ENCODE measurements around the gene CC2D2B. TPM values are rescaled to one million over a fixed set of nuclear protein-coding genes. Genes with fewer than 3 reads are reported as not detected.
A peak's percentile ranks its signal among the peaks of the same experiment; 100 is the strongest.

CC2D2B gene
- total and polyA plus RNA-seq, 2 donors from 2014 or later = 0.80 to 2.5 TPM

Small RNA genes within 50 kb of the gene (microRNA-seq; reads per million reads assigned to microRNA genes)
- 7.8 reads per million, percentile 15 among the genes with 10 or more reads in this experiment for gene MIR3157

Other genes with a start within 250 kb of the CC2D2B start
- 46.3 TPM for gene TCTN3, start 214.0 kb upstream of the CC2D2B start, total RNA-seq
- gene TCTN3, start 214.0 kb upstream of the CC2D2B start, polyA plus RNA-seq (ENCODE audit: insufficient read depth, low read depth, low replicate concordance) = 40.3 TPM
- 36.6 TPM for gene ENTPD1, start 151.8 kb upstream of the CC2D2B start, total RNA-seq
- 5.2 TPM for gene ENTPD1, start 151.8 kb upstream of the CC2D2B start, polyA plus RNA-seq (ENCODE audit: insufficient read depth, low read depth, low replicate concordance)
- 6.2 TPM for gene CCNJ, start 135.6 kb downstream of the CC2D2B start, total RNA-seq
- gene CCNJ, start 135.6 kb downstream of the CC2D2B start, polyA plus RNA-seq (ENCODE audit: insufficient read depth, low read depth, low replicate concordance) = 1.8 TPM
- 29.4 TPM for gene ZNF518A, start 222.3 kb downstream of the CC2D2B start, total RNA-seq
- 4.8 TPM for gene ZNF518A, start 222.3 kb downstream of the CC2D2B start, polyA plus RNA-seq (ENCODE audit: insufficient read depth, low read depth, low replicate concordance)